T-helper 1 cell (primary cell): ENCODE data around the gene SLC16A11.

ENCODE experiments used
- DNase-seq, 5 donors: peaks; one replicate each; pipeline ENCODE4 v3.0.0-alpha.2; 2012 to 2020

The SLC16A11 gene

DNA sequence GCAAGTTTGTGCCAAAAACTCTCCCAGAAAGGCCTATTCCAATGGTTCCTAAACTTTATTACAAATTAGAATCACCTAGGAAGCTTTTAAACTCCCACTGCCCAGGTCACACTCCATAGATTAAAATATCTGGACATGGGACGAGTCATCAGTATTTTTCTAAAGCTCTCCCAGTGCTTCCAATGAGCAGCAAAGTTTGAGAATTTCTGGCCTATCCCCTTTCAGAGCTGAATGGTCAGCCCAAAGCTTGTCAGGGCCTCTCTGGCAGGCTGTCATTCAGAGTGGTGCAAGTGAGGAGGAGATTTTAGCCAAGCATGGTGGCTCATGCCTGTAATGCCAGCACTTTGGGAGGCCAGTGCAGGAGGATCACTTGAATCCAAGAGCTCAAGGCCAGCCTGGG, 18.6 kb downstream of the SLC16A11 start:
- DNase-seq: no peak

DNA sequence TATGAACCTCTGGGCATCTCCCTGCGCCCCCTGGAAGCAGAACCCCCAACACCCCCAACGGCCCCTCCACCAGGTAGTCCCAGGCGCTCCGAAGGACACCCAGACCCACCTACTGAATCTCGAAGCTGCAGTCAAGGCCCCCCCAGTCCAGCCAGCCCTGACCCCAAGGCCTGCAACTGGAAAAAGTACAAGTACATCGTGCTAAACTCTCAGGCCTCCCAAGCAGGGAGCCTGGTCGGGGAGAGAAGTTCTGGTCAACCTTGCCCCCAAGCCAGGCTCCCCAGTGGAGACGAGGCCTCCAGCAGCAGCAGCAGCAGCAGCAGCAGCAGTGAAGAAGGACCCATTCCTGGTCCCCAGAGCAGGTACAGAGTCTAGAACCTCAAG, 19.5 kb downstream of the SLC16A11 start:
- no peak for DNase-seq

DNA sequence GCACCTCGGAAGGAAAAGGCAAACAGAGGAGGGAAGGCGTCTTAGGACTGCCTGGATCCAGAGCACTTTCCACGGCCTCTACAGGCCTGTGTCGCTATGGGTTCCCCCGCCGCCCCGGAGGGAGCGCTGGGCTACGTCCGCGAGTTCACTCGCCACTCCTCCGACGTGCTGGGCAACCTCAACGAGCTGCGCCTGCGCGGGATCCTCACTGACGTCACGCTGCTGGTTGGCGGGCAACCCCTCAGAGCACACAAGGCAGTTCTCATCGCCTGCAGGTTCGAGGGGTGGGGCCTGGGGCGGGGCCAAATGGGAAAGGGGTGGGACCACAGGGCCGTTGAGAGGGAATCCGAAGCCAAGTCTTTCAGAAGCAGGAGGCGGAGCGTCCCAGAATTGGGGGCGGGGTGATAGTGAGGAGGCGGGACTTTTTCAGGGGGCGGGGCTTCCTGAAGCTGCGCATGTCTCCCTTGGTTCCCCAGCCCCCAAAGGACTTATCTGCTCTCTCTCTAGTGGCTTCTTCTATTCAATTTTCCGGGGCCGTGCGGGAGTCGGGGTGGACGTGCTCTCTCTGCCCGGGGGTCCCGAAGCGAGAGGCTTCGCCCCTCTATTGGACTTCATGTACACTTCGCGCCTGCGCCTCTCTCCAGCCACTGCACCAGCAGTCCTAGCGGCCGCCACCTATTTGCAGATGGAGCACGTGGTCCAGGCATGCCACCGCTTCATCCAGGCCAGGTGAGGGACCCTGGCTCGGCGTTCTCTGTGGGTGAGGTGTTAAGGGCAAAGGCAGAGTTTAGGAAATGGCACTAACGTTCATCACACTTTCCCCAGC, 20.1 kb downstream of the SLC16A11 start:
- peak; percentile 91 to 97 (median 93) for DNase-seq

DNA sequence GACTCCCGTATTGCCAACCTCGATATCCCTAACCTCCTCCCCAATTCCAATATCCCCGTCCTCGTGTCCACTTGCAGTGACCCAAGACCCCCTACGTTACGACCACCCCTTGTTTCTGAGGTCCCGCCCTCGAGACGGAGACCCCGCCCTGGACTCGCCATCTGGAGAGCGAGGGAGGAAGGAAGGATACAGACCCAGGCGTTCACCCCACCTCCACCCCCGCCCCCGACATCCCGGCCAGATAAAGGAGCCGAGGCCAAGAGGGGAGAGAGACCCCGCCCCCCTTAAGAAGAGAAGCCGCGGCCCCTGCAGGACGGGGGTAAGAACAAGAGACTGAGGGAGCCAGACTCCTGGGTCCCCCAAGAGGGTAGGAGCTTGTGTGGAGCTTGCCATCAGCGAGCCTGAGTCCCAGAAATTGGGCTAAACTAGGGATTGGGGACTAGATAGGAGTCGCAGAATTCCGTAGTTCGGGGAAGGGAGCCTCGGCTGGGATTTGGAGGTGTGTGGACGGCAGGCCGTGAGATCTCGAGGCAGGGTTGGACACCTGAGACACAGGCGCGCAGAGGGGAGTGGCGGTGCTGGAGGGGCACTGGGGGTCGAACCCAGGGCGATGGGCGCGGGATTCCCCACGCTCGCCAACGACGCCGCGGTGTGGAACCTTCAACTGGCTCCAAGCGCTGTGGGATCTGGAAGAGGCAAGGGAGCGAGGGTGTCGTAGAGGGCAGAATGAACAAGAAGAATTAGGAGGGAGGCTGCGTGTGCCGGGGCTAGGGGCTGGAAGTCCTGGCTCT, 20.9 kb downstream of the SLC16A11 start, which contains the start of gene BCL6B:
BCL6B (plus strand) TSS at position 270 of the 791 bp plus-strand sequence. CDS start 622 bp downstream, outside the sequence.
- DNase-seq: no peak

DNA sequence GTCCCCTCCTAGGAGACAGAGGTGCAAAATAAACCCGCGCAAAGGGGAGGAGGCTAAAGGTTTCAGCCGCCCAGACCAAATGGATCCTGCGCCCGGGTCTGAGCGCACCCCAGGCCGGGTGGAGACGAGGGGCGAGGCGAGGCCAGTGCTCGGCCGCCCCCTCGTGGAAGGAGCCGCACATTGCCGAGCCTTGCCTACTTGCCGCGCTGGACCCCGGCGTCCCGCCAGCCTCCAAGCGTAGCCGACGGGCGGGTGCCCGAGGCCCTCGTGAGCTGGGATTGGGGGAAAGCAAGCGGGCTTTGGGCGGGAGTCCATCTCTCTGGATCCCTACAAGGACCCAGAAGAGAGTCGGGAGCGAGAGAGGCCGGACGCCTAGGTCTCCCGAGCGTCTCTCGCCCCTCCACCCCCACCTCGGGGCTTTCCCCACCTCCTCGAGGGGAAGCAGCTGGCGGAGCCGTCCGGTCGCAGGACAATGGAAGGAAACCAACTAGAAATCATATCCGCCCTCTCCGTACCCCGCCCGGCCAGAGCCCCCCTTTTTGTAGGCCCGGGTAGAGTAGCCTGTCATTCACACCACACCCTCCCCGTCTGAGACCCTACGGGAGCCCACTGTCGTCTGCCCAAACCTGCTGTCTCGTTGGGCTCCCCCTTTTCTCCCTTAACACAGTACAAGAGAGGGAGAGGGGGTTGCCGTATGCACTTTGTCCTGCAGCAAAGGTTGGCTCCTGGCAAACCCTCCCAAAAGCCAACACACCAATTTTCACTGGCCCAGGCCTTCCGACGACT, 21.7 kb downstream of the SLC16A11 start:
- peak; percentile 54 to 86 (median 68) for DNase-seq

DNA sequence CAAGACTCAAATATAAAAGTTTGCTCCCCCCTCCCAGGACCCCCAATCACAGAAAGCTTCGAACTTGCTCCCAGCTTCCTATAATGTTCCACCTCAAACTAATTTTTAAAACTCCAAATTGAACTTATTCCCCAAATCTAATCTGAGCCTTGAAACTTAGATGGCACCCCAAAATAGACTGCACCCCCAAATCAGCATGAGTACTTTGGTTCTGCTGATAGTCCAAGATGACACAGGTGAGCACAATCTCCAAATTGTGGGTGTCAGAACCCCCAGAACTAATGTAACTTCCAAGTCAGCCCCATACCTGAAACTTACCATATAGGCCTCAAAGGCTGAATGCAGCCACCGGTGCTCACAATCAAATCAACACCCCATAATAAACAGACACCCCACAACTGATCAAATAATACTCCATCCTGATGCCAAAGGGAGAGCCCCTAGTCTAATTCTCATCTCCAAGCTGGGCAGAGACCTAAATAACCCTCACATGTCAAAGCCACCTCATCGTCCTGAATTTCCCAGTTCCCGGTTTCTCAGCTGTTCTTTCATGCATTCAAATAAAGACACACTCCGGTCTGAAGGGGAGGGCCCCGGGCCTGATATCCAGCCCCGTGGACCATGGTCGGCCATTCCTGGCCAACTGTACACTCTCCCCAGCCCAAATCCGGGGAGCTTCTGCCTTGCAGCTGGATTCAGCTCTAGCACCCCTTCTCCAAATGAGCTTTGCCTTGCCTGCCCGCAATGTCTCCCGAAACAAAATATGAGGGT, 22.8 kb downstream of the SLC16A11 start:
- no peak for DNase-seq

DNA sequence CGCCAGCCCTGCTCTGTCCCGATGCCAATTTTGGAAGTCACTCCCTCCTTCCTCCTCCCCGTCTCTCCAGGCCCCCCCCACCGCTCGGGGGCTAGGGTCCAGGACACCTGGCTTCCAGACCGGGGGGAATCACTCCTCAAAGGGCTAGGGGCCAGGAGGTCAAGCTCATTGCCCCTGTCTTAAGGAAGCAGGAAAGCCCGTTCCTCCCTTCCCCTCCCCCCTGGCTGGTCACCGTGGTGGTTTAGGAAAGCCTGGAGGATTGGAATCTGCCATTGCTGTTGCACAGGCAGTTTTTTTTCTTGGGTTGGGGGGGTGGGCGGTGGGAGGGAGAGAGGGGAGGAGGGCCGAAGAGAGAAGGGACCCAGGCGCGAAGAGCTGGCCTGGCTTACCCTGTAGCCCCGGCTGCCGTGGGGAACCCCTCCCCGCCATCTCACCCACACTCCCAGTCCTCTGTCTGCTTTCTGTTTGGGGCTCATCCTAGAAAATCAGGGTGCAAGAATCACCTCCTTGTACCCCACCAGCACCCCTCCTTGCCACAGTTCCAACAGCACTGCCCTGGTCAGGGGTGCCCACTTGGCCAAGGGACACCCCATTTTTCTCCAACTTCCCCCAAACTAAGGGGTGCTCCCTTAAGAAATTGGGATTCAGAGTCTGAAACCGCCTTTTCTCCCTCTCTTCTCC, 23.9 kb downstream of the SLC16A11 start:
- no peak for DNase-seq

DNA sequence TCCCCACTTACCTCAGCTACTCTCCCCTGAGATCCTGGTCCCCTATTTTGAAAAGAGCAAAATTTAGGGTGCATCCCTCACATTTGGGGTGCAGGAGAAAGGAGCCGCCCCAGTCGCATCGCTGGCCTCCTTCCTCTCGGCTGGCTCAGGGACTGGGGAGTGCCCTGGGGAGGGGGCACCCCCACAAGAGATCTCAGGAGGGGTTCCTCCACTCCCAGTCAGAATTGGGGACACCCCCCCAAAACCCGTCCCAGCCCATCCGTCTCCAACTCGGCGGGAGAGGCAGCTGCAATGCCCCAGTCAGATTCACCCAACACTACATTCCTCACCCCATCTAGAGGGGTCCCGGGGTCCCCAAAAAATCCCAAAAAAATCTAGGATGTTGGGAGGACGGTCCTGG, 24.5 kb downstream of the SLC16A11 start:
- DNase-seq: no peak

DNA sequence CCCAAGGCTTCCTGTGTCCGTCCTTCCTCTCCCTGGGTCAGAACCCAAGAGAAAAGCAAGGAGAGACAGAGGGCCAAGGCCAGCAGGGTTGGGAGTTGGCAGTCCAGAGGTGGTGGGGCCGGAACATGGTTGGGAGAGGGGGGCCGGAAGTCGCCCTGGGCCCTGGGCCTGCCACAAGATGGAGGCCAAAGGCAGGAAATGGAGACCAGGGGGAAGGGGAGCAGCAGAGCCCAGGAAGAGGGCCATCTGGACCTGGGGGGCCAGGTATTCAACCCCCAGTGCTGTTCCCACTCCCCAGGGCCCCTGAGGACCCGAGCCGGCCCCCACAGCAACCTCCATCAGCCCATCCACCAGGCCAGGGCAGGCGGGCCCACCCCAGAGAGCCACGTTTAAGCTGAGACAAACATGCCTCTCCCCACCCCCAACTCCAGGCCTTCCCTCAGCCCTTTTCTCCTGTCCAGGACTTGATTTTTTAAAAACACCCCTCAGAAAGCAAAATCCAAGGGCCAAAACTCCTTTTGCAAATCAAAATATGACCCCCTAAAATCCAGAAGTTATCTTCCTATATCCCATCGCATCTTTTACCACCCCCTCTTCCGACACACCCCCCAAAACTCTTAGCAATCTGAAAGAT, 25.4 kb downstream of the SLC16A11 start:
- DNase-seq: no peak

DNA sequence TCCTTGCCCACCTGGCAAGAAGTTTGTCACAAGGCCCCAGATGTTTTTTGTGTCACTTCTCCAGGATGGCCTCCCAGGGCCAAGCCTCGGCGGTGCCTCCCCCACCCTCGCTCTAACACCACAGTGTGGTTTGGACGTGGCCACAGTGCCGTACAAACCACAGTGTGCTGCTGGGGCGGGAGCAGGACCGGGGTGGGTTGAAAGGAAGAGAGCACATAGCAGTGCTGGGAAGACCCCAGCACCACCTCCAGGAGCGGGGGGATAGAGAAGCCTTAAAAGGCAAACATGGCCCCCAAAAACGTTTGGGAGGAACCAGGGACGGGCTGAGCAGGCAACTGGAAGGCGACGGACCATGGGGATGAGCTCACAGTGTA, 26.1 kb downstream of the SLC16A11 start:
- DNase-seq: peak in 1 of 5 donors; percentile 30

DNA sequence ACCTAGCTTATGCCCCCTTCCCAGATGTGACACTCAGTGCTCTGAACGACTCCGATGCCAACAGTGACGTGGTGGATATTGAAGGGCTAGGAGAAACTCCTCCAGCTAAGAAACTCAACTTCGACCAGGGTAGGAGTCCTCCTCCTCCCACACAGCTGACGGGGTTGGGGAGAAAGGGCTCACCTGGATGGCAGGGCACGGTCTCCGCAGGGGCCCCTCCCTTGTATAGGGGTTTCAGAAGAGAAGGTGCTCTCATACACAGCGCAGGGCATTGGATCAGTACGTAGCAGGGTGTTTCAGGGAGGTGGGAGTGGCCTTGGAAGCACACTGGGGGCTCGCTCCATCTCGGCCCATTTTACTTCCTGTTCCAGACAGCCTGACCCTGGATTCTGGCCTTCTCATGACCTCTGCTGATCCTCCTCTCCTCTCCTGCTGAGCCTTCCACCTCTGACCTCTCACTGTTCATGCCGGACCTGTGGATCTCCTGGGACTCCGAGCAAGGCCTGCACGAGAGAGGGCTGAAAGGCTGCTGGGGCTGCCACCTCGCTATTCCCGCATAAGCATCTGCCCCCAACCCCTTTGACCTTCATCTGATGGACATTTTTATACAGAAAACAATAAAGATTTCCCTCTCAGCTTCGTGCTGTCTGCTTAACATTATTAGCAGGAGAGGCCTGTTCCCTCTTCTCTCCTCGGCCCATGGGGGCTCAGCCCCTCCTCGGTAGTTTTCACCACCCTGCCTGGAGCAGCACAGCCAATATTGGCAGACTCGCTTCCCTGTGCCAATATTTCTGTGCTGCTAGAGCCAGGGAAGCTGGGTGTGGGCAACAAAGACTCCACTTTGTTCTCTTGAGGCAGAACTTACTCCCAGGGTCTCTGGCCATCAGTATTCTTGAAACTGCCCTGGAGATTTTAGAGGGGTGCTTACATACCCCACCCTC, 26.7 kb downstream of the SLC16A11 start:
- no peak for DNase-seq

DNA sequence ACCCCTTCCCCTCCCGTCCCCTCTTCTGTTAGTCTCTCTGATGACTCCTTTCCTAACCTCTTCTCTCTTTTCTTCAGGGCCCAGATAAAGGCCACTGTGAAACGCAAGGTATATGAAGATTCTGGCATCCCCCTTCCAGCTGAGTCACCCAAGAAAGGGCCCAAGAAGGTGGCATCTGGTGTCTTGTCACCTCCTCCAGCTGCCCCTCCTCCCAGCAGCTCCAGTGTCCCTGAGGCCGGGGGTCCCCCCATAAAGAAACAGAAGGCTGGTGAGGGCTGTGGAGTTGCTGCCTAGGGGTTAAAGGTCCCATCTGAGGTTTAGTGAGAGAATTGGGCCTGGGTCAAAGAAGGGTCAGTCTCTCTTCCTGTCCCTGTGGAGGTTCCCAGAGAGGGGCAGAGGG, 27.5 kb downstream of the SLC16A11 start:
- no peak for DNase-seq

DNA sequence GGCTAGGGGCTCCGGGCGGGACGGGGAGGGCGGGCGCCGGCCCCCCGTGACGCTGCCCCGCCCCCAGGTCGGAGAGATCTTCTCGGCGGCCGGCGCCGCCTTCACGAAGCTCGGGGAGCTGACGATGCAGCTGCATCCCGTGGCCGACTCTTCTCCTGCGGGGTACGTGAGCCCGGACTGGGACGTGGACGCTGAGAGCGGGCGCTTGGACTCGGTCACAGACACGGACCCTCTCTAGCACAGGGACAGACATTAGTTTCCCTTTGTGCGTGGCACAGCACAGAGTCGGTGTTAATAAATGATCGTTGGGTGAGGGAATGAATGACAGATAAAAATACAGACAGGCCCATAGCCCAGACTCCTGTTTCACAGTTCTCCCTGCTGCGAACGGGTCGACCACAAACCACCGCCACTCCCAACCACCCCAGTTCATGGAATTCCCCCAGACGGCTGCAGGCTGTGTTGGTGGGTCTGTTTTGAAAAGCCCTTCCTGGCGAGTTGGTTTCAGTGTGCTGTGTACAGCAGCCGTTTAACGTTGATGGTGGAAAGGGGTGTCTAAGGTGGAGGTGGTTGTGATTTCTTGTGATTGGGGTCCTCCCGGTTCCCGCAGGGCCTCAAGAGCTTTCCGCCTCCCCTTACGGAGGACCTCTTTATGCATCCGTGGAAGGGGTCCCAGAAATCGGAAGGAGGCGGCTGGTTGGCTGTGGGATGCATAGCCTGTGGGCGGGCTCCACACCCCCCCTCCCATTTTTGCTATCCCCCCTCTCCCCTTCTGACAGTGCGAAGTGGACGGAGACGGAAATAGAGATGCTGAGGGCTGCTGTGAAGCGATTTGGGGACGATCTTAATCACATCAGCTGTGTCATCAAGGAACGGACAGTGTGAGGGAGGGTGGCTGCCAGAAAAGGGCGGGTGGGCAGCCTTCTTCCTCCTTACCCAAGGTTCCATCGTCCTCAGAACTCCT, 28.6 kb downstream of the SLC16A11 start:
- peak; percentile 77 to 87 (median 82) for DNase-seq

DNA sequence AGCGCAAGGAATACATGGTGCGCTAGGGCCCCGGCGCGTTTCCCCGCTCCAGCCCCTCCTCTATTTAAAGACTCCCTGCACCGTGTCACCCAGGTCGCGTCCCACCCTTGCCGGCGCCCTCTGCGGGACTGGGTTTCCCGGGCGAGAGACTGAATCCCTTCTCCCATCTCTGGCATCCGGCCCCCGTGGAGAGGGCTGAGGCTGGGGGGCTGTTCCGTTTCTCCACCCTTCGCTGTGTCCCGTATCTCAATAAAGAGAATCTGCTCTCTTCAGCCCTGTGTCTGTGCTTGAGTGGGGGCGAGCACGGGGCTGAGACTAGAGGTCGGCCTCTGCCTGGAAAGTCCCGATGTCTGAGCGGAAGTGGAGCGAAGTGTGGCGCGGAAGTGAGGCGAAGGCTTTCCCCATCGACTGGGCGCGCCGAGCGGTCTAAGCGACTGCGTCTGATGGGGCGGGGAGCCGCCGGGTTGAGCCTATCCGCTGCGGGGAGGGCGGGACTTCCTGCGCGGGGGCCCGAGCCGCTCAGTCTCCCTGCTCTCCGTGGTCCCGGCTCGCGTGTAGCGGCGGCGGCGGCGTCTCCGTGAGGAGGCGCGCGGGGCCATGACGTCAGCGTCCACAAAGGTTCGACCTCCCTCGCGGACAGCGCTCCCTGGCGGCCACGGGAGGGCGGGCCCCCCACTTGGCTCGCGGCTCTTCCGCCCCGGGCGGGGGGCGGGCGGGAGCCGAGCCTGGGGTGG, 29.5 kb downstream of the SLC16A11 start:
- DNase-seq: peak; percentile 96 to 99 (median 98)

DNA sequence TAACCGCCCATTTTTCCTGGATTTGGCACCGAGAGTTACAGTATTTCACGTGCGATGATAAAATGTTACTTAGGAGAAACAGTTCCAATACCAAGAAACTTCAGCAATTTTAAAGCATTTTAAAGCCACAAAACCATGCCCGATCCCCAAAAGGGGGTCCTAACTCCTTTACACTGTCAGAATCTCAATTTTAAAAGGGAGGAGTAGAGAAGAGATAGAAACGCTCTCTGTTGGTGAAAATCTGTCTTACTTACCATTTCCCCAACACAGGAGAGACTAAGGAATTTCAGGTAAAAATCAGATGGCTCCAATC, 32.0 kb downstream of the SLC16A11 start:
- DNase-seq: no peak

DNA sequence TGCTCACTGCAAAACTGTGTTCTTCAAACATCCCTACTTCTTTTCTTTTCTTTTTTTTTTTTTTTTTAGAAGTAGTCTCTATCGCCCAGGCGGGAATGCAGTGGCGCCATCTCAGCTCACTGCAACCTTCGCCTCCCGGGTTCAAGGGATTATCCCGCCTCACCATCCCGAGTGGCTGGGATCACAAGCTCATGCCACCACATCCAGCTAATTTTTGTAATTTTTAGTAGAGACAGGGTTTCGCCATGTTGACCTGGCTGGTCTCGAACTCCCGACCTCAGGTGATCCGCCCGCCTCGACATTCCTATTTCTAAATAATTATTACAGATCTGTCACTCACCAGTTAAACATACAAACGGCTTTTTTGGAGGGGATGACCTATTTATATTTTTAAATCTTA, 32.5 kb downstream of the SLC16A11 start:
- no peak for DNase-seq

DNA sequence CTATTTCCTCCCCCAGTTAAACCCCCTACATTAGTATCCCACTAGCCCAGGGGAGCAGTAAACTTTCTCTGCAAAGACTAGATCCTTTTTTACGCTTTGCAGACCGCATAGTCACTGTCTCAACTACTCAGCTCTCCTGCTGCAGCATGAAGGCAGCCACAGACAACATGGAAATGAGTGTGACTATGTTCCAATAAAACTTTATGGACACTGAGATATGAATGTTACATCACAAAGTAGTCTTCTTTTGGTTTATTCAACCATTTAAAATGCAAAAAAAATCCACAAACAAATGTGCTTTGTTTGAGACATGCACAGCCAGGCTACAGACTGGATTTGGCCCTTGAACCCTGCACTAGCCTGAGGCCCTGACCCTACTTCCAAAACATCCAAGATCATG, 33.4 kb downstream of the SLC16A11 start:
- DNase-seq: no peak

DNA sequence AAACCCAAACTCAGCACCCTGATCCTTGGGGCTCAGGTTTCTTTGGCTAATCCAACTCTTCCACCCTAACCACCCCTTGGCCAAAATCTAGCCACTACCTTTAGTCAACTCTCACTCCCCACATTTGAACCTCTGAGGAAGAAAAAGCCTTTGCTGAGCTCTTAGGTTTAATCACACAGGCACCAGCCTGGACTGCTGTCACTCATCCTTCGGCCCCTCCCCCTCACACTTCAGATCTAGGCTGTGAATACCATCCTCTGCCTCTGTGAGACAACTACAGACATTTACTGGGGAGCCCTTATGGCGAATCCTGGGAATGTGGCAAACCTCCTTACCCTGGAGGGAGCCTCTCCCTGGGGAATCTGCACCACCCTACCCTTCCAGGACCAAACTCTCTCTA, 36.7 kb downstream of the SLC16A11 start:
- DNase-seq: no peak
